Thyroid gland (tissue), 4 donors: Measurements from ENCODE around the gene SEMA3A. TPM values are rescaled to one million over a fixed set of nuclear protein-coding genes. Genes with fewer than 3 reads are reported as not detected.

Experiments used
- DNase-seq, 2 donors: peaks; one replicate each; pipeline ENCODE4 v3.0.0-alpha.2; 2019
- H3K27ac ChIP-seq, 3 donors: fragments of 200-600 bp; sonication (generic); 1 replicate in 2 of 3; 2 replicates in 1 of 3; pipeline ENCODE4 v1.5.1; 2016 to 2019; ENCODE audit warnings: mild to moderate bottlenecking in 1 of 3, moderate library complexity in 1 of 3
- H3K27me3 ChIP-seq: fragments of 200-600 bp; sonication (generic); one replicate; pipeline ENCODE4 v1.5.1; 2019
- H3K36me3 ChIP-seq, 2 donors: fragments of 200-600 bp; sonication (generic); one replicate each; pipeline ENCODE4 v1.5.1; 2016 to 2019
- H3K4me1 ChIP-seq, 2 donors: fragments of 200-600 bp; sonication (generic); one replicate each; pipeline ENCODE4 v1.5.1; 2017 to 2019
- H3K4me3 ChIP-seq, 3 donors: fragments of 200-600 bp; sonication (generic); replicated peaks in 1 of 3; 1 replicate in 2 of 3; 2 replicates in 1 of 3; pipeline ENCODE4 v1.5.1; 2016; ENCODE audit warnings: mild to moderate bottlenecking in 1 of 3
- H3K9me3 ChIP-seq: fragments of 200-600 bp; sonication (generic); one replicate; pipeline ENCODE4 v1.5.1; 2017
- POLR2A ChIP-seq, 2 donors: fragments of 450-650 bp; IDR thresholded peaks; one replicate each; pipeline ENCODE4 v1.6.1; 2017; ENCODE audit warnings: antibody characterized with exemption in 2 of 2, mild to moderate bottlenecking in 2 of 2, moderate library complexity in 1 of 2
- WGBS, 2 donors: methylation state at CpG; one replicate each; pipeline ENCODE4 v1.1.5; 2017; 5-methylcytosine and 5-hydroxymethylcytosine counted together
- intact Hi-C: fragments of 100-400 bp; cut with DNase I; formaldehyde crosslinking; loops from one replicate; pipeline ENCODE4 v1.15.1; 2023
- total RNA-seq, 4 donors: library from RNA; depleted of rRNA; stranded (reverse); fragments of >200 nt; gene quantifications; one replicate each; pipeline ENCODE4 v1.2.3, GENCODE V29; 2016
- TF ChIP-seq, protein P1 (sequence below), 6 experiments: fragments of 200-600 bp in 3 of 6; fragments of 450-650 bp in 3 of 6; sonication (generic) in 3 of 6; IDR thresholded peaks; one replicate each; pipeline ENCODE4 v1.5.1; 2016 to 2019; ENCODE audit warnings: antibody characterized with exemption in 6 of 6, mild to moderate bottlenecking in 2 of 6, inconsistent platforms in 1 of 6, moderate library complexity in 1 of 6

The SEMA3A gene
- total RNA-seq, 4 donors from 2014 or later = 6.5 to 18.0 (median 13.0) TPM

DNA sequence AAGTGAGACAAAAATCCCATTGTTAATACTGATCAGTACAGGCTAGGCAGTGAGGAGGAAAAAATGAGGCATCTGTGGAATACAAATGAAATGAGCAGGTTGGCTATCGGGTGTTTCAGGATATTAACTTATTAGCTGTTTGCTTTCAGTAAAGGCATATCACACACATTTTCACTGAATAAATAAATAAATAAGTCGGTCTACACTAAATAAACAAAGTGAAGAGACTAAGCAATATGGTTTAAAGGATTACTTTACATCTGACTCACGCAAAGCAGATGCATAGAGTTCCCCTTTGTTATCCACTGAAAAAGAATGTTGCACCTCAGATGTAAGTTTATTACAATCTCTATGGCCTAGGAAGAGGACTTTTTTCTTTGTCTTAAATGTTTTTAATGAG is 6.3 kb upstream of the SEMA3A start:
- Histone ChIP-seq H3K27me3 (no peaks in the 10 kb centered on the region), H3K27ac (no peak overlapping the region), H3K4me3 (no peak overlapping the region), H3K9me3 (no peaks in the 10 kb centered on the region), H3K36me3 (no peaks in the 10 kb centered on the region), H3K4me1 (no peaks in the 10 kb centered on the region)
- TF ChIP-seq, protein P1, sequence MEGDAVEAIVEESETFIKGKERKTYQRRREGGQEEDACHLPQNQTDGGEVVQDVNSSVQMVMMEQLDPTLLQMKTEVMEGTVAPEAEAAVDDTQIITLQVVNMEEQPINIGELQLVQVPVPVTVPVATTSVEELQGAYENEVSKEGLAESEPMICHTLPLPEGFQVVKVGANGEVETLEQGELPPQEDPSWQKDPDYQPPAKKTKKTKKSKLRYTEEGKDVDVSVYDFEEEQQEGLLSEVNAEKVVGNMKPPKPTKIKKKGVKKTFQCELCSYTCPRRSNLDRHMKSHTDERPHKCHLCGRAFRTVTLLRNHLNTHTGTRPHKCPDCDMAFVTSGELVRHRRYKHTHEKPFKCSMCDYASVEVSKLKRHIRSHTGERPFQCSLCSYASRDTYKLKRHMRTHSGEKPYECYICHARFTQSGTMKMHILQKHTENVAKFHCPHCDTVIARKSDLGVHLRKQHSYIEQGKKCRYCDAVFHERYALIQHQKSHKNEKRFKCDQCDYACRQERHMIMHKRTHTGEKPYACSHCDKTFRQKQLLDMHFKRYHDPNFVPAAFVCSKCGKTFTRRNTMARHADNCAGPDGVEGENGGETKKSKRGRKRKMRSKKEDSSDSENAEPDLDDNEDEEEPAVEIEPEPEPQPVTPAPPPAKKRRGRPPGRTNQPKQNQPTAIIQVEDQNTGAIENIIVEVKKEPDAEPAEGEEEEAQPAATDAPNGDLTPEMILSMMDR (IDR thresholded peaks at IDR 0.05) = no peak
- no peak for TF ChIP-seq POLR2A (IDR thresholded peaks at IDR 0.05)
- intact Hi-C loops = no loop called here
- 62 to 64% methylated on average over 3 of the region's 3 CpGs for WGBS, 2 donors
- no peak for DNase-seq

DNA sequence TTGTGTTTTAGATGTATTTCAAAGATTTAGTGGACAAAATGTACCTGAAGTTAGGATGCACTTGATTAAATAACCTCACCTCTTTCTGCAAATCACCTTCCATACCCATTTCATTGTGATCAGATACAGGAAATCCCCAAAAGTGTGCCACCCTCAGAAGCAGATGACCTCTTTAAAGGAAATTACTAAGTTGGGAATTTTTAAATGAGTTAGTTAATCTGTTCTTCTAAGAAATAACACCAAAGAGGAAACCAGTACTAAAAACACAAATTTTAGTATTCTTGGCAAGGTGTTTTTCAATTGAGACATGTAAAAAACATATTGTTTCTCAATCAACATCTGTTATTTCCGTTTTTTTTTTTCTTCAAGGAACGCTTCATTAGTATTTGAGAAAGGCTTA is 4.6 kb upstream of the SEMA3A start:
- no peak for DNase-seq
- TF ChIP-seq POLR2A (IDR thresholded peaks at IDR 0.05) = no peak
- TF ChIP-seq, protein P1 (IDR thresholded peaks at IDR 0.05) = no peak
- H3K9me3 ChIP-seq = no peaks in the 10 kb centered on the region
- H3K4me3 ChIP-seq = no peak overlapping the region
- no peak overlapping the region for H3K27ac ChIP-seq
- H3K36me3 ChIP-seq = no peaks in the 10 kb centered on the region
- no peaks in the 10 kb centered on the region for H3K27me3 ChIP-seq
- no peaks in the 10 kb centered on the region for H3K4me1 ChIP-seq
- intact Hi-C loops = no loop called here
- WGBS, 2 donors = 72 to 73% methylated on average over 2 of the region's 2 CpGs

DNA sequence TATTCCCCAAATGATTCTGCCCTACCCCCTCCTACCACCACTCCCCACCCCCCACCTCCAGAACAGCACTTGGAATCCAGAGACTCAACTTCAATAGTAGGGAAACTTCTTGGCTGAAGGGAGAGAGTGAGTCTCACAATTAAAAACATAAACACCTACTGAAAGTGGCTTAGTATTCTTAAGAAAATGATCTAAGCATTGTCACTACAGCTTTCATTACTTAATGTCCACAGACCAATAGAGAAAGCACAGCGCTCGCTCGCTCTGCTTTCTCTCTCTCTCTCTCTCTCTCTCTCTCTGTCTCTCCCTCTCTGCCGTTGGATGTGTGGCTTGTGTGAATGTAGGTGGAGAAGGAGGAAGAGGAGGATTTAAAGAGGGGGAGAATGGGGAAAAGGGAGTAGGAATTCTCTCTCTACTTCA is 1.5 kb upstream of the SEMA3A start:
- Histone ChIP-seq H3K9me3 (no peaks in the 10 kb centered on the region), H3K4me3 (no peak overlapping the region), H3K27me3 (no peaks in the 10 kb centered on the region), H3K4me1 (no peaks in the 10 kb centered on the region), H3K27ac (peak overlapping the region in 1 of 3 donors; percentile 50), H3K36me3 (no peaks in the 10 kb centered on the region)
- TF ChIP-seq POLR2A (IDR thresholded peaks at IDR 0.05) = peak in 1 of 2 donors; percentile 14
- TF ChIP-seq, protein P1 (IDR thresholded peaks at IDR 0.05) = peak in 2 of 6 experiments; percentile 33 to 43
- 17 to 23% methylated on average over 4 of the region's 4 CpGs for WGBS, 2 donors
- peak in 1 of 2 donors; percentile 10 for DNase-seq
- intact Hi-C loops = no loop called here

DNA sequence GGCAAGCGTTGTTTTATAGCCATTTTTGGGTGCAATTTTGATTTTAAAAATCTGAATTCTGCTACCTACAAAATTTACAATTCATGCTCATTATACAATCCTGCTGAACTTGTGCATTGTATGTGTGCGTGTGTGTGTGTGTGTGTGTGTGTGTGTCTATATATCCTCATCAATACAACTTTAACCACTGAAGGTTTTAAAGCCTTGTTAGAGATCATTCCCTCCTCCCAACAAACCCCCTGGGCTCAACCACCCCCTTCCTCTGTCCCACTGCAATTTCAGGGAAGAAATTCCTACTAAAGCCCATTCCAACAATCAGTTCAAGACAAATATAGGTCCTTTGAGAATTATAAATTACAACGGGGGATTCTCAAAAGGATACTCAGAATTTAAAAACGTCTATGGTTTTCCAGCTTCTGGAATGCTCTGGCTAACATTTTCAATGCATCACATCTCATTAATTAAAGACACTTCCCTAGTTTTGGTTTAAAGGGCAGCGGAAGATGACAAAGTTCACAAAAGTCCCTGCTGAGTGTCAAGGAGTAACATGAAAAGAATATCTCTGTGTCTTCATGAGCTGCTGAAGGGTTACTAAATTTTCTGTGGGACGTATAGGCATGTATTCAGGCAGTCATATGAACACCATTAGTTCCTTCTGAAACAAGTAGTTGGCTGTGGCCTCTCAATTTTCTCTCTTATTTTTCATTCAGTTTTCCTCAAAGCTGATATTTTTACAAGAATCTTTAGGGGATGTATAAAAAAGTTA is 889 bp upstream of the SEMA3A start:
- no peaks in the 10 kb centered on the region for H3K36me3 ChIP-seq
- H3K4me3 ChIP-seq = peak overlapping the region in 2 of 3 donors; percentile 17 to 50
- DNase-seq = no peak
- H3K9me3 ChIP-seq = no peaks in the 10 kb centered on the region
- intact Hi-C loops = no loop called here
- H3K27ac ChIP-seq = peak overlapping the region in 2 of 3 donors; percentile 12 to 50
- H3K4me1 ChIP-seq = no peaks in the 10 kb centered on the region
- WGBS, 2 donors = 35% methylated on average over 6 of the region's 6 CpGs
- TF ChIP-seq, protein P1 (IDR thresholded peaks at IDR 0.05) = no peak
- no peak for TF ChIP-seq POLR2A (IDR thresholded peaks at IDR 0.05)
- no peaks in the 10 kb centered on the region for H3K27me3 ChIP-seq

DNA sequence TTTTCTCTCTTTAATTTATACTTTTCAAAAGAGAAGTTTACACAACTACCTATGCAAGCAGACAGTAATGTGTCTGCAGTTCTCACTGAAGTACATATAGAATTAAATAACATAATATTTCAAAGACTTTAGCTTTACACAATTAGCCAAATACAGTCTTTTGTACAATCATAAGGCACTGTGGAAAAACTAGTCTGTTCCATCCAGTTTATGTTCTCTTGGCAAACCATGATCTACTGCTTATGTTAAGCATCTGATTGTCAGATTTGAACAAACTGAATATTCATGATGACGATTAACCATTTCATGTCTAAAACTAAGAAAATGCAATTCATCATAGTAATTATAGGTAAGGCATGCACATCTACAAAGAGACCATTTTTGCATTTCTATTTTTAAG is 842 bp downstream of the SEMA3A start:
- Histone ChIP-seq H3K27me3 (no peaks in the 10 kb centered on the region), H3K27ac (peak overlapping the region in 1 of 3 donors; percentile 19), H3K4me1 (no peaks in the 10 kb centered on the region), H3K4me3 (no peak overlapping the region), H3K9me3 (no peaks in the 10 kb centered on the region), H3K36me3 (no peaks in the 10 kb centered on the region)
- intact Hi-C loops = no loop called here
- 39 to 59% methylated on average over 1 of the region's 1 CpG for WGBS, 2 donors
- no peak for TF ChIP-seq POLR2A (IDR thresholded peaks at IDR 0.05)
- TF ChIP-seq, protein P1 (IDR thresholded peaks at IDR 0.05) = no peak
- DNase-seq = no peak
